Psoas muscle (tissue), 8 donors: Measurements from ENCODE around the gene PTN. TPM values are rescaled to one million over a fixed set of nuclear protein-coding genes. Genes with fewer than 3 reads are reported as not detected.

Experiments
- ATAC-seq, 4 donors: fragments of 200-7000 bp; cut with Tn5 transposase; one replicate each; pipeline ENCODE4 v1.9.1; 2020; ENCODE audit warnings: moderate library complexity in 3 of 4, mild to moderate bottlenecking in 2 of 4
- DNase-seq, 2 donors: peaks; one replicate each; pipeline ENCODE4 v3.0.0-alpha.2; 2020
- H3K27ac ChIP-seq: fragments of 200-600 bp; one replicate; pipeline ENCODE4 v1.8.0; 2022
- H3K27me3 ChIP-seq, 3 donors: fragments of 200-600 bp in 1 of 3; one replicate each; pipeline versions ENCODE4 v1.6.1 to v1.8.0; 2013 to 2022; ENCODE audit warnings: low read length in 2 of 3, mild to moderate bottlenecking in 2 of 3, moderate library complexity in 1 of 3; ENCODE audit not compliant: insufficient read depth in 3 of 3
- H3K36me3 ChIP-seq, 2 donors: fragments of 200-600 bp in 1 of 2; one replicate each; pipeline versions ENCODE4 v1.6.1 to v1.8.0; 2013 to 2022; ENCODE audit warnings: low read depth in 1 of 2, mild to moderate bottlenecking in 1 of 2, moderate library complexity in 1 of 2; ENCODE audit not compliant: insufficient read depth in 1 of 2
- H3K4me1 ChIP-seq: fragments of 200-600 bp; one replicate; pipeline ENCODE4 v1.8.0; 2022
- H3K4me3 ChIP-seq: fragments of 200-600 bp; one replicate; pipeline ENCODE4 v1.8.0; 2022; ENCODE audit warnings: mild to moderate bottlenecking
- H3K9me3 ChIP-seq: fragments of 200-600 bp; one replicate; pipeline ENCODE4 v1.8.0; 2022
- CTCF ChIP-seq: fragments of 200-600 bp; IDR thresholded peaks from one replicate; pipeline ENCODE4 v1.8.0; 2022; ENCODE audit warnings: antibody characterized with exemption
- WGBS, 3 donors: extraction: QIAGEN DNeasy Blood & Tissue Kit; methylation state at CpG; one replicate each; pipeline versions ENCODE4 v1.1.6 to v1.1.7; 2013; 5-methylcytosine and 5-hydroxymethylcytosine counted together
- intact Hi-C, 2 donors: fragments of 100-400 bp; cut with DNase I; formaldehyde crosslinking; loops; one replicate each; pipeline versions ENCODE4 v1.11.0 to v1.14.2; 2022
- polyA plus RNA-seq, 3 donors: library from polyadenylated mRNA; stranded (reverse); fragments of 200-250 nt; gene quantifications; one replicate each; pipeline ENCODE4 v1.2.3, GENCODE V29; 2013
- total RNA-seq, 4 donors: library from RNA; stranded (reverse); fragmentation: NEBNext Ultra II Directional in 2 of 4; extraction: Animal tissue kit (Norgen Biotek cat#: 25700) in 2 of 4; gene quantifications; one replicate each; pipeline versions ENCODE4 v1.2.1 to v1.2.4, GENCODE V29; 2021 to 2023
- donor health status: healthy with polysubstance abuse.
- donor health status: DM: no; HTN: no; CAD: no; lungs with moderate emphysema.
- donor health status: Bipolar disorder and iron deficiency.
- donor health status: healthy.
- donor health status: DM: yes; HTN: yes; CAD: no.
- donor health status: DM: no; HTN: no; CAD: no.
- donor health status: DM: no; HTN: no; CAD: no.
- donor health status: DM: yes; HTN: yes; CAD: no.

The PTN gene
- total and polyA plus RNA-seq, 7 donors = 0.13 to 4.2 (median 0.61) TPM

GRCh38 chr7:137296576-137296975, 47.0 kb downstream of the PTN start:
- ATAC-seq (no peak), DNase-seq (no peak)
- H3K9me3 ChIP-seq = no peaks in the 10 kb centered on the region
- H3K4me1 ChIP-seq = no peaks in the 10 kb centered on the region
- H3K27ac ChIP-seq = no peak overlapping the region
- TF ChIP-seq CTCF = no peak
- no peak overlapping the region for H3K4me3 ChIP-seq
- no peaks in the 10 kb centered on the region for H3K36me3 ChIP-seq
- WGBS, 3 donors = 10 to 44% (median 29%) methylated on average over 2 of the region's 2 CpGs
- no peaks in the 10 kb centered on the region for H3K27me3 ChIP-seq
- intact Hi-C loops = no loop called here

GRCh38 chr7:137295739-137296324, 47.7 kb downstream of the PTN start:
- no peaks in the 10 kb centered on the region for H3K9me3 ChIP-seq
- H3K4me3 ChIP-seq = no peak overlapping the region
- no peaks in the 10 kb centered on the region for H3K27me3 ChIP-seq
- H3K36me3 ChIP-seq = no peaks in the 10 kb centered on the region
- no peaks in the 10 kb centered on the region for H3K4me1 ChIP-seq
- no peak overlapping the region for H3K27ac ChIP-seq
- no peak for TF ChIP-seq CTCF
- 51 to 66% (median 56%) methylated on average over 2 of the region's 2 CpGs for WGBS, 3 donors
- no peak for ATAC-seq
- intact Hi-C loops = no loop called here
- DNase-seq = no peak

- no peak for TF ChIP-seq CTCF
- H3K4me1 ChIP-seq = no peaks in the 10 kb centered on the region
- no peak overlapping the region for H3K27ac ChIP-seq
- DNase-seq (no peak), ATAC-seq (no peak)
- H3K4me3 ChIP-seq = no peak overlapping the region
- 75 to 81% (median 79%) methylated on average over 4 of the region's 4 CpGs for WGBS, 3 donors
- H3K36me3 ChIP-seq = no peaks in the 10 kb centered on the region
- intact Hi-C loops = no loop called here
- no peaks in the 10 kb centered on the region for H3K27me3 ChIP-seq
- H3K9me3 ChIP-seq = no peaks in the 10 kb centered on the region
Measured at GRCh38 chr7:137289101-137289500, 54.4 kb downstream of the PTN start.

DNA sequence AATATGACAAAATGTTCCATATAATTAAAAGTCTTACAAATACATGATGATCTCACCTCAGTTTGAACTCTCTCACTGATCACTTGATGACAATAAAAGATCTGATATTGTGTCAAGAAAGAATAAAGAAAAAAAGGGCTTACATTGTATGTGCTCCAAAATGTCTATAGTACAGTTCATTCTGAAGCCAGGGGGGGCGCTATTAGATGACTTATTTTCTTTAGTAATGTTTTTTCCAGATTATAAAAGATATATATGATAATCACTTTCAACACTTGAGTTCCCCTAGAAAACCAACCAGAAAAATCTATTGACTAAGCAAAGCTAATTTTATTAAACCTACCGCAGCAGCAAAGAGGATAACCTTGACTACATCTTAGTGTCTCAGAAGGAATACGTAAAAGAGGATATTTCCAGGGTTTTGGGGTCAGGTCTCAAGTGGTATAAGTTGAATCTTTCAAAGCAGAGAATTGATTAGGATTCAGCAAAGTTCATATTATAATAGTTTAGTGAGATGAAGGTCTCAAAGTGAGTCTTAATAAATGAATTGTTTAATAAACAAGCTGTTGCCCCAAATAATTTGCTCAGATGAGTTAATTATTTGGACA, 55.8 kb downstream of the PTN start:
- intact Hi-C loops = no loop called here
- no peaks in the 10 kb centered on the region for H3K9me3 ChIP-seq
- WGBS, 3 donors = 70 to 80% (median 71%) methylated on average over 3 of the region's 3 CpGs

More for the DNA sequence above, 55.8 kb downstream of the PTN start:
- H3K4me1 ChIP-seq = no peaks in the 10 kb centered on the region
- no peak overlapping the region for H3K4me3 ChIP-seq
- DNase-seq = no peak
- ATAC-seq = no peak
- TF ChIP-seq CTCF = no peak
- H3K36me3 ChIP-seq = no peaks in the 10 kb centered on the region
- no peak overlapping the region for H3K27ac ChIP-seq
- H3K27me3 ChIP-seq = no peaks in the 10 kb centered on the region
